GM18909 (cell line): ENCODE measurements around the gene SLCO3A1.
"Not testable (repeated sequence)": the region's sequence is repeated elsewhere in the genome, so short reads cannot be mapped to it uniquely, and the experiment has no call there.

Experiments used
- ATAC-seq: cut with Tn5 transposase; IDR thresholded peaks from one replicate; pipeline ENCODE4 v1.9.1; 2021; ENCODE audit warnings: mild to moderate bottlenecking; ENCODE audit not compliant: unreplicated experiment, poor library complexity

Gene SLCO3A1

GRCh38 chr15:91952216-91952615 lies 98.7 kb downstream of the SLCO3A1 start:
- ATAC-seq, result no peak

GRCh38 chr15:91953432-91953831 lies 99.9 kb downstream of the SLCO3A1 start:
- ATAC-seq, result no peak

GRCh38 chr15:91954292-91954691 lies 100.8 kb downstream of the SLCO3A1 start:
- ATAC-seq, result no peak

DNA sequence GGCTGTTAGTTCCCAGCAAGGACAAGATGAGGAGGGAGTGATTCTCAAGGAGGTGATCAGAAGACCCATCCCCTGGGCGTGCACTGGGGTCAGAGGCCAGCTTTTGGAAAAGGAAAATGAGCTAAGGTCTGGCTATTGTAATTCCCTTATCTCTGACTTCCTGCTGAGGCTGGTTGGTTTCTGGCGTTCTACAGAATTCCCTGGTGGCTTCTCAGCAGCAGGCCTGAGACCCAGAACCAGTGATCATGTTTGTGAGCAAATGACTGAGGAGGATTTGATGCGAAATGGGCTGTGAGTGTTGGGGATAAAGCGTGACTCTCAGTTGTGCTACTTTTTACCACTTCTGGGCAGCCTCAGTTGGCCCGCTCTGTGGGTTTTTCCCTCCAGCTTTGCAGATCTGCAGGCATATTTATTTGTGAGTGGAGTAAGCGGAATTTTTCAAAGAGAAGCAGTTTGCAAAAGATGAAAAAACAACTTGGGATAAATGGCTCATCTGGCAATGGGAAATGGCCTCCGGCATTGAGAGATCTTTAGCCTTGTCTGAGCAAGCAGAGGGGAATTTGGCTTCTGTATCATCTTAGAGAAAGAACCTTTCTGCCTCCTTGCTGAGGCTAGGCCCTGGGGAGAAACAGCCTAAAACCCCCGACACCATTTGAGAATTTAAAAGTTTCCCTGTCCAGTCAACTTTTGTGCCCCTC lies 102.7 kb downstream of the SLCO3A1 start:
- ATAC-seq, result no peak

DNA sequence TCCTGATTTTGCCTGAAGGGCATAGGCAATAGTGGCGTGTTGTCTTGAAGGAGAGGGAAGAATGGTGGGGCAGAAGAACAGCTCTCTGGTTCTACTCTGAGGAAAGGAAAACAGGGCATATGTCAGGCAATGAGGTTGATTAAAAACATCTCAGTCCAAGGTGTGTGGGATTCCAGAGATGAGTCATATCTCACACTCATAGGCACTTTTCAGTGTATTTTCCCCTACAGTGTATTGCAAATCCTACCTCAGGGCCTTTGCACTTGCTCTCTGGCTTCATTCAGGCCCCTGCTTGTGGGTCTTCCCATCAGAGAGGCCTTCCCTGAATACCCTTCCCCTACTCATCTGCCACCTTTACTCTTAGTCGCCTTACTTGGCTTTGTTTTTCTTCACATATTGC lies 107.8 kb downstream of the SLCO3A1 start:
- ATAC-seq, result no peak

GRCh38 chr15:91963747-91964146 lies 110.2 kb downstream of the SLCO3A1 start:
- ATAC-seq, result not testable (repeated sequence)

DNA sequence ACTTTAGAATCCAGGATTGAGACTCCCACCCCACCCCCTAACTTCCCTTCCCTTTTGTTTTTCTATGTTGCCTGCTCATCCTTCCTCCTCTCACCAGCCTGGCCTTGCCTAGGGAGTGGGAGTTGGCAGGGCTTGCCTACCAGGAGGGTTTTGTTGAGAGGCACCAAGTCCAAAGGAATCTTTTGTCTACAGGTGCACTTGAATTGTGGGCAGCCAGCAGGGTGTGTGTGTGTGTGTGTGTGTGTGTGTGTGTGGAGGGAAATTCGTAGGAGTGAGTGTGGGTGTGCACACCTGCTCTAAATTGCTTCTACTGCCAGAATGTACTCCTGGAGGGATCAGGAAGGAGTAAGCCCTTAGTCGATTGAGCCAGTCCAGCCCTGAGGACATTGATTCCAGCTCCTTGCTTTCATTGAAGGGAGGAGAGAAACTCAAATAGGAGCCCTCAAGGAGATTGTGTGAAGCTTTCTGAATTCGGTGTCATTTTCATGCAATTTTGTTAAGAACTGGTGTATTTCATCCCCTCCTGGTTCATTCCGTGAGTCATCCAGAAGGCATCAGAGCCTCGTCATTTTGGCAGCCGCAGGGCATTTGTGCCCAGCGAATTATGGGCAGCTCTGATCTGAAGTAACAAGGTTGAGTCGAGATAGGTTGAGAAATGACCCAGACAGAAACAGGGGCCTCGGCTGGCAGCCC lies 112.1 kb downstream of the SLCO3A1 start:
- ATAC-seq, result no peak

- no peak for ATAC-seq
These were observed 112.7 kb downstream of the SLCO3A1 start for GRCh38 chr15:91966194-91966552.

GRCh38 chr15:91967935-91968606 lies 114.6 kb downstream of the SLCO3A1 start:
- ATAC-seq, result no peak

DNA sequence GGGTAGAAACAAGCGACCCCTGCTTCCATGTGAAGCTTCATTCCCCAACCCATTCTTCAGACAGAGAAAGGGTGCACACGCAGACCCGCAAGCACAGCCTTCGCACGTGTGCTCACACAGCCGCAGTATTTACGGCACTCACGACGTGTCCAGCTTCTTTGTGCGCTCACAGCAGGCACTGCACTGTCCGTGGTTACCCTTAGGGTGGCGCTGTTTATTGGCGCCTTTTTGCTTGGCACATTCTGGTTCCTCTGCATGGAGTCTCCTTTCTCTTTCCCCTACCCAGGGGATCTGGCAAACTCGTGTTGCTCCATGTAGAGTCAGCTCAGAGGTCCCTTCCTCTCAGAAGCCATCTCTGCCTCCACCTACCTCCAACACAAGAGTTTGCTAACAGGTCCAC lies 115.1 kb downstream of the SLCO3A1 start:
- ATAC-seq, result no peak

GRCh38 chr15:91970142-91970541 lies 116.6 kb downstream of the SLCO3A1 start:
- no peak for ATAC-seq

DNA sequence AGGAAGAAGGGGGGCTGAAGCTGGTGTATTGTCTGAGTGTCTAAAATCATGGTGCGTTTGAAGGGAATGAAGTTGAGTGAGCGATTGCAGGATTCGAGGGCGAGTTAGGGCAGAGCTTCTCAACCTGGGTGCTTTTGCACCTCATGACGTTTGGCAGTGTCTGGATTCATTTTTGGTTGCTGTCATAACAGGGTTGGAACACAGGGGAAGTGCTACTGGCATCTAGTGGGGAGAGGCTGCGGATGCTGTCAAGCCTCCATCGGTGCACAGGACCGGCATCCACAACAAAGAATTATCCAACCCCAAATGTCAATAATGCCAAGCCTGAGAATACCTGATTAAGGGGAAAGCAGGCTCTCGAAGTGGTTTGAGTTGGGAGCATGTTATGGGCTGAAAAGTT lies 120.0 kb downstream of the SLCO3A1 start:
- no peak for ATAC-seq

DNA sequence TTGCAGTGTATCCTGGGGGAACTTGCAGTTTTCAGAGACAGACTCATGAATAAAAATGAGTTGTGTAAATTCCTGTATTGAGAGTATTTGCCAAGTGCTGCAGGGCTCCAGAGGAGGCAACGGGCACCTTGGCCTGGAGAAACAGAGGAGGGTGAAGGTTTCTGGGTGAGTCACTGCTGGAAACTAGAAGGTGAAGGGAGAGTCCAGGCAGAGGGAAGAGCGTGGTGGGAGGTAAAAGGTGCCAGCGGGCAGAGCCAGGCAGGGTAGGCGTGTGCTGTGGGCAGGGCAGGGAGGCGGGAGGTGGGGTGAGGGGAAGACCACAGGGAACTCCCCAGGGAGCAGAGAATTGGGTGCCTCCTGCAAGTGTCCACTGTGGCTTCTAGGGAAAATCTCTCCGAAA lies 120.8 kb downstream of the SLCO3A1 start:
- ATAC-seq, result no peak

- ATAC-seq, result no peak
These were observed 121.9 kb downstream of the SLCO3A1 start for GRCh38 chr15:91975241-91975978.

- ATAC-seq, result no peak
These were observed 123.5 kb downstream of the SLCO3A1 start for GRCh38 chr15:91976966-91977365.

- ATAC-seq, result no peak
These were observed 127.2 kb downstream of the SLCO3A1 start for GRCh38 chr15:91980502-91981267.

DNA sequence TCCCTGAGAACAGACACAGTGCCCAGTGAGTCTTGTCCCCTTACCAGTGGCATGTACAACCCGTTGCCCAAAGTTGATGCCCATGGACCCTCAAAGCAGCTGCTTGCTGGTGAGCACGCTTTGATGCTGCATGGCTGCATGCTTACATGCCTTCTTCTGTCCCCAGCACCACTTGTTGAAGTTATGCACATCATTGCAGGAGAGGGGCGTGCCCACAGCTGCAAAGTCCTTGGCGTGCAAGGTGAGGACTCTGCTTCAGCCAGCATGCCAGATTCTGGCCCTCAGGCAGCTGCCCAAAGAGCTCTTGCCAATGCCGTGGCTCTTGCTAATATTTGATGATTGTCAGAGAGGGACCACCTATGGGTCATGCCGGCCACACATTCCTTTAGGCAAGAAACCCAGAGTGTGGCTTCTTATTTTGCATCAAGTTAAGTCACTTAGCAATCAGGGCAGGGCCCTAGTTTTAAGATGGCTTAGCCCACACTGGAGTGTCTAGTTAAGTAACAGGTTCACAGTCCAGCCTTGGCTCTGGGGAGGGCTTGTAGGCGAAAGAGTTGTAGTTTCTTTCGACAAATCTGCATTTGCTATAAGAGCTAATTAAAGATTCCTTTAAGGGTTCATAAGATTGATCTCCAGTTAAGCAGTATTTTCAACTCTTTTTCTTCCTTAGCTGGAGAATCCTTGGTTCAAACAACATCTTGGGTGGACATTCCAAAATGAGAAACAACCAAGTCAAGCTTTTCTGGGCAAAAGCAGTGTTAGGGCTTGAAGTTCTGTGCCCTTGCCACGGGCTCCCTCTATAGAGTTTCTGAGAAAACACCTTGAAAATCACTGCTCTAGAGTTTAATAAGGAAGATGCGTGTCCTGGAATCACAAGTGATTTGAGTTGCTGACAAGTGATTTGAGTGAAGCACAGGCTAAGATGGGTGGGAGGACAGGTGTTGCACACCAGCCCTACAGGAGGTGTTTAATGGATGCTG lies 128.6 kb downstream of the SLCO3A1 start:
- ATAC-seq, result no peak

GRCh38 chr15:91983729-91984340 lies 130.3 kb downstream of the SLCO3A1 start:
- no peak for ATAC-seq

DNA sequence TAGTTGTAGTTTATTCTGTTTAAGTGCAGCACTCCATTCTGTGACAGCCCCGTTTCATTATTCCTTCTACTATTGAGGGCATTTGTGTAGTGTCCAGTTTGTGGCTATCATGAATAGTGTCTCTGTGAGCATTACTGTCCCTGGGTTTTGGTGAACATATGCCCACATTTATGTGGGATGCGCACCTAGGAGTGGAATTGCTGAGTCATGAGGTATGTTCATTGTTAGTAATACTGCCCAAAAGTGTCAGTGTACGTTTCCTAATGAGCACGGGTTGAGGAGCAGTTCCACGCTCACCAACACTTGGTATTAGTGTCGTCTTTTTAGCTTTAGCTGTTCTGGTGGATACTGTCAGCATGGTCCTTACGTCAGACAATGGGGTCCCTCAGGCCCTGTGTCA lies 131.8 kb downstream of the SLCO3A1 start:
- no peak for ATAC-seq
